Effector memory CD4-positive, alpha-beta T cell (primary cell): ENCODE measurements around the gene PTH2R.
"Not testable (repeated sequence)": the region's sequence is repeated elsewhere in the genome, so short reads cannot be mapped to it uniquely, and the experiment has no call there.

Source experiments
- DNase-seq, 3 donors: peaks; one replicate each; pipeline ENCODE4 v3.0.0-alpha.2; 2020
- H3K27ac ChIP-seq: 2 replicates; pipeline ENCODE4 v1.7.0; 2013; ENCODE audit warnings: mild to moderate bottlenecking, low read length, moderate library complexity; ENCODE audit not compliant: insufficient read depth, poor library complexity, severe bottlenecking
- H3K27me3 ChIP-seq: replicated peaks from 2 replicates; pipeline ENCODE4 v1.7.0; 2013; ENCODE audit warnings: mild to moderate bottlenecking, low read length; ENCODE audit not compliant: insufficient read depth, control insufficient read depth, poor library complexity, severe bottlenecking
- H3K36me3 ChIP-seq: 2 replicates; pipeline ENCODE4 v1.7.0; 2013; ENCODE audit warnings: mild to moderate bottlenecking, low read length, moderate library complexity; ENCODE audit not compliant: control insufficient read depth, insufficient read depth
- H3K4me1 ChIP-seq: 2 replicates; pipeline ENCODE4 v1.7.0; 2013; ENCODE audit warnings: low read length, mild to moderate bottlenecking; ENCODE audit not compliant: control insufficient read depth, insufficient read depth, poor library complexity, severe bottlenecking
- H3K4me3 ChIP-seq: 2 replicates; pipeline ENCODE4 v1.7.0; 2013; ENCODE audit warnings: low read length, low read depth, mild to moderate bottlenecking; ENCODE audit not compliant: insufficient read depth, poor library complexity, severe bottlenecking
- H3K9me3 ChIP-seq: 2 replicates; pipeline ENCODE4 v1.7.0; 2013; ENCODE audit warnings: mild to moderate bottlenecking, low read length, moderate library complexity; ENCODE audit not compliant: control insufficient read depth

Gene PTH2R

DNA sequence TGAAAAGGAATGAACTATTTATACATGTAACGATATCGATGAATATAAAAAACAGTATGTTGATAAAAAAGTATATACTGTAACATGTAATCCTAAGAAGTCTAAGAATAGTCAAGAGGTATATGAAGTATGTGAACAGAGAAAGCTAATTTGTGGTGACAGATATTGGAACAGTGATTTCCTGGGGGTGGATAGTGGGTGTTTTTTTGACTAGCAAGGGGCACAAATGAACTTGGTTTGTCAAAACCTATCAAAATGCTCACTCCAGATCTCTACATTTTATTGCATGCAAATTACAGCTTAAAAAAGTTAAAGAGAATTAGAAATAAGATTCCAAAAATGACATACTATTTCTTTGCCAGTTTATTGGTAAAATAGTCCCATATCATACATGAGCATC, 35.4 kb downstream of the PTH2R start:
- H3K4me1 ChIP-seq, result no peaks in the 10 kb centered on the region
- no peaks in the 10 kb centered on the region for H3K9me3 ChIP-seq
- H3K4me3 ChIP-seq, result no peak overlapping the region
- no peak for DNase-seq
- no peaks in the 10 kb centered on the region for H3K27me3 ChIP-seq
- H3K27ac ChIP-seq, result no peak overlapping the region
- no peaks in the 10 kb centered on the region for H3K36me3 ChIP-seq

DNA sequence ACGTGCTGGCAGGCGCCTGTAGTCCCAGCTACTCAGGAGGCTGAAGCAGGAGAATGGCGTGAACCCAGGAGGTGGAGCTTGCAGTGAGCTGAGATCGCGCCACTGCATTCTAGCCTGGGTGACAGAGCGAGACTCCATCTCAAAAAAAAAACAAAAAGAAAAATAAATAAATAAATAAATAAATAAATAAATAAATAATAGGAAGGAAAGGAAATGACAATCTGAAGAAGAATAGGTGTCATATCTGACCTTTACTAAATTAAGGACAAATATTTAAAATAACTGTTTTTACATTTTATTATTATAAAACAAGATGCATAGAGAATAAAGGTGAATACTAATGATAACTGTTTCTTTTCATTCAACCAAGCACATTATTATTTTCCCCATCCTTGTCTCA, 40.9 kb downstream of the PTH2R start:
- H3K27me3 ChIP-seq, DNase-seq, H3K27ac ChIP-seq, H3K36me3 ChIP-seq, H3K4me3 ChIP-seq, H3K9me3 ChIP-seq, H3K4me1 ChIP-seq: not testable (repeated sequence)

DNA sequence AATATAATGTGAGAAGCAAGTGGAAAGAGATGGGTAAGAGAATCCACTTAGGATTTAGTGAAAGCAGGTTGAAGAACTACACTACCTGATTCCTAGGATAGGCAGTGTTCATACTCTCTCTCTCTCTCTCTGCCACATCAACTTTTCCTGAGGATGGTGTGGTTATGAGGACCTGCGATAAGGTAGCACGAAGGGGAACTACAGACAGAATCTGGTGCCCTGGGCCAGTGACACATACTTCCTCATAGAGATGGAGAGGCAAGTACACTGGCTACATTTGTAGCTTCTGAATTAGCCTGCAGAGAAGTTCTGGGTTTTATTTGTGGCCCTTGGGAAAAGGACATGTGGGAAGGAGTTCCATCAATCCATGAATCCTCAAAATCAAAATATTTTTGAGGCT, 44.5 kb downstream of the PTH2R start:
- no peaks in the 10 kb centered on the region for H3K27me3 ChIP-seq
- no peak for DNase-seq
- no peaks in the 10 kb centered on the region for H3K9me3 ChIP-seq
- no peak overlapping the region for H3K4me3 ChIP-seq
- H3K4me1 ChIP-seq, result no peaks in the 10 kb centered on the region
- no peaks in the 10 kb centered on the region for H3K36me3 ChIP-seq
- H3K27ac ChIP-seq, result no peak overlapping the region

DNA sequence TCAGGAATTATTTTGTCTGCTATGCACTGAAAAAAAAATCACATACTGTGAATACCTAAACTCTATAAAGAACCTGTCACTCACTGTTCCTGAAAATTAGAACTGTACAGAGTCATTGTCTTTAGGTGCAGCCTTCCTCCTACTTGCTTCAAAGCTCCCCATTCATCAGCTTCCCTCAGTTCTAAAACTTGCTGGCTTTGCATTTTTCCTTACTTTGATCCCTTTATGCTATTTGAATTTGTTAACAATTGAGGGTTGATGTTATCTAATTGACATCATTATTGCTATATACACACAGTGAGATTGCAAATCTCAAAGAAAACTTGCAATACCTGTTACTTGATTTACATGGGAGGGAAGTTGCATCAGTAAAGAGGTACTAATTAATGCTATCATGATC, 48.3 kb downstream of the PTH2R start:
- H3K4me1 ChIP-seq, result no peaks in the 10 kb centered on the region
- H3K27me3 ChIP-seq, result no peaks in the 10 kb centered on the region
- no peaks in the 10 kb centered on the region for H3K36me3 ChIP-seq
- DNase-seq, result no peak
- H3K4me3 ChIP-seq, result no peak overlapping the region
- no peaks in the 10 kb centered on the region for H3K9me3 ChIP-seq
- no peak overlapping the region for H3K27ac ChIP-seq

DNA sequence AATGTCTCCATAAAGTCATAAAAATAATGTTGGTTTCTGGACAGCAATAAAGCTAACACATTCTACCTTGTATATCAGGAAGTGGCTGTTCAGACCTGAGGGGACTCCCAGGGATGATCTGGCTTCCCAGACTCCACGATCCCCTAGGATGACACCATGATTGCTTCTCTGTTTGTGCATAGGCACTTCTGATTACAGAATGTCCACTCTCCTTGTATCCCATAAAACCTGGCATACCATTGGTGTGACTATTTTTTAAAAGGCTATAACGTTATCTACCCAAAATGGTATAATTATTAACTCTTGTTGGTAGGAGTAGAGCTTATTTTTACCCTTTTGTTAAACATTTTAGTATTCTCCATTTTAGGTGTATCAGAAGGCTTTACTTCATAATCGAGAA, 57.1 kb downstream of the PTH2R start:
- H3K36me3 ChIP-seq, result no peaks in the 10 kb centered on the region
- DNase-seq, result no peak
- no peak overlapping the region for H3K4me3 ChIP-seq

DNA sequence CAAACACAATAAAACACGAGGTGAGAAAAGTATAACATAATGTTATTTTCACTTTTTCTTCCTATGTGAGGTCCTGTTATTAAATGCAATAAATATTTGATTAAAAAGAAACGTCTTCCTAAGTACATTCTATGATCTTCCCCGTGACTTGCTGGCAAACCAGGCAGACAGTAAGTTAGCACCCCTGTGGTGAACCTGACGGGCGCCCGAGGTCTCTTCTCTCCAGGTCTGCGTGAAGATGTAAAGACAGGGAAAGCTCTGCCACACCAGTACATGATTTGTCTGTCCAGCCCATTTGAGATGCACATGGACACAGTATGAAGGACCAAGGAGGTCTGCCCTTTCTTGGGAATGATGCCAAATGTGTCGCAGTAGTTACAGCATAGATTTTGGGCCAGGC, 57.6 kb downstream of the PTH2R start:
- H3K4me1 ChIP-seq, result no peaks in the 10 kb centered on the region
- no peak overlapping the region for H3K4me3 ChIP-seq
- no peaks in the 10 kb centered on the region for H3K9me3 ChIP-seq
- H3K27me3 ChIP-seq, result no peaks in the 10 kb centered on the region
- no peak for DNase-seq
- H3K36me3 ChIP-seq, result no peaks in the 10 kb centered on the region
- H3K27ac ChIP-seq, result no peak overlapping the region

More for the DNA sequence above, 57.1 kb downstream of the PTH2R start:
- Histone ChIP-seq H3K27me3 (no peaks in the 10 kb centered on the region), H3K4me1 (no peaks in the 10 kb centered on the region), H3K27ac (no peak overlapping the region), H3K9me3 (no peaks in the 10 kb centered on the region)

DNA sequence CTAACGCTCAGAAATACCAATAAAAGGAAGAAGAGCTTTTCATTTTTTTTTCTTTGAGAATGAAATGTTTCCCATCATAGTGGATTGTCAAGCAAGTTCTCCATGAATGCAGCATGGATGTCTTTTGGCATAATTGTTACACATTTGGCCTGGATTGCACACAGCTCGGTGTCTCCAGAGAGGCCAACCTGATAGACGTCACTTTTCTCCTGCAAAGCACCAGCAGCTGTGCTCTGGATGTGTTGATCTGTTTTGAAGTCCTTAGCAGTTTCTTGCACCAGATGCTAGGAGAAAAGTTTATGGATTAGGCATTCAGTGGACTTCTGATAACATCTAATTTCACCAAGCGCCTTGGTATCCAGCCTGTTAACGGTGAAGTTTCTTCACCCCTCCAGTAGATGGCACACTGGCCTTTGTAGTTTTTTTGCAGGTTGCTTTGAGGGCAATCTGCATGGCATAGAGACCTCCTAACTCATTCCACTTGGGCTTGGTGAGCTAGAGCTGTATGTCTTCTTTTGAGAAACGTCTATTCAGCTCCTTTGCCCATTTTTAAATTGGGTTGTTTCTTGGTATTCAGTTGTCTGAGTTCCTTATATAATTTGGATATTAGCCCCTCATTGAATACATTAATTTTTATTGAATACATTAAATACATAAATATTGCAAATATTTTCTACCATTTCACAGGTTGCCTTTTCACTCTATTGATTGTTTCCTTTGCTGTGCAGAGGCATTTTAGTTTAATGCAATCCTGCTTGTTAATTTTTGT, 59.7 kb downstream of the PTH2R start:
- no peak overlapping the region for H3K4me3 ChIP-seq
- H3K4me1 ChIP-seq, result no peaks in the 10 kb centered on the region
- no peak for DNase-seq
- H3K27me3 ChIP-seq, result no peaks in the 10 kb centered on the region
- H3K36me3 ChIP-seq, result no peaks in the 10 kb centered on the region
- no peak overlapping the region for H3K27ac ChIP-seq
- no peaks in the 10 kb centered on the region for H3K9me3 ChIP-seq

DNA sequence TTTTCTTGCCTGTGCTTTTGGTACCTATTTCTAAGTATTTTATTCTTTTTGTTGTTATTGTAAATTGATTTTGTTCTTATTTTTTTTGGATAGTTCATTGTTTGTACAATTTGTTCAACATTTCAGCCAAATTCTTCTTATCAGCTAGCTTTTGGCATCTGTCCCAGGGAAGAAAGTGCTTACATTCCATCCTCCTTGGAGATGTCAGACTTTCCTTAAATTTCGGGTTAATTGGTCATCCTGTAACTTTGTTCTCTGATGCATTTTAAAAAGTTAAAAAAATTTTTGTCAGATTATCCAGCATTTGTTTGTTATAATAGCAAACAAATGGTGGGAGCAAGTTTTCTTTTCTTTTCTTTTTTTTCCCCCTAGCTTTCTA, 60.3 kb downstream of the PTH2R start:
- no peaks in the 10 kb centered on the region for H3K27me3 ChIP-seq
- H3K4me3 ChIP-seq, result no peak overlapping the region
- no peaks in the 10 kb centered on the region for H3K9me3 ChIP-seq
- DNase-seq, result no peak
- no peaks in the 10 kb centered on the region for H3K4me1 ChIP-seq
- no peak overlapping the region for H3K27ac ChIP-seq
- no peaks in the 10 kb centered on the region for H3K36me3 ChIP-seq

DNA sequence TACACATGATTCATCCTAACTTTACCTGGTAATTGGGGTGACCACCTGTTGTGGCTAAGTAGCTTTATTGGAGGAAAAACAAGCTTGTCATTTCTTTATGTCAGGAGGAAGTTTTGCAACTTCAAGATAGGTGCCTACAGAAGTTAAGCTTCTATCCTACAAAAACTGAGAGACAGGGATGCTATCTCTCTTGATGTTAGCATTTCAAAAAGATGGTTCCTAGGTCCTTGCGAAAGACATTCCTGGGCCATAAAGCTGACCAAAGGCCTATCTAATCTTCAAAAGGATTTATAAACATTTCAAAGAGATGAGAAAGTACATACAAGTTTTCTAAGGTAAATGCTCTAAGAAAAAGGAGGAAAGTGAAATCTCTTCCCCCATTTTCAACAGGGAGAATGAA, 61.0 kb downstream of the PTH2R start:
- no peaks in the 10 kb centered on the region for H3K9me3 ChIP-seq
- H3K4me3 ChIP-seq, result no peak overlapping the region
- H3K36me3 ChIP-seq, result no peaks in the 10 kb centered on the region
- H3K27ac ChIP-seq, result no peak overlapping the region
- no peaks in the 10 kb centered on the region for H3K27me3 ChIP-seq
- no peak for DNase-seq
- H3K4me1 ChIP-seq, result no peaks in the 10 kb centered on the region

DNA sequence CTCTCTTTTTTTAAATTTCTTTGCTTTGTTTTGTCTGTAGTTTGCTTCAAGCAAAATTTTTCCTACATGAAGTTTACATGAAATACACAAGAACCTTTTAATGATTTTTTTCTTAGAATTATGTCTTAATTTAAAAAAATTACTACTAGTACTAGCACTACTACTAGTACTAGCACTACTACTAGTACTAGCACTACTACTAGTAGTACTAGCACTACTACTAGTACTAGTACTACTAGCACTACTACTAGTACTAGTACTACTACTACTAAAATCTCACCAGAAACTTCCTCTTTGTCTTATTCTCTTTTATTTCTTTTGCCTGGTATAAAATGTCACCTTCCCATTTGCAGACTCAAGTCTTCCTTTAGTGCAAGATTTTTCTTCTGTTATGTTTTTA, 71.1 kb downstream of the PTH2R start:
- Histone ChIP-seq H3K9me3 (no peaks in the 10 kb centered on the region), H3K36me3 (no peaks in the 10 kb centered on the region), H3K27ac (no peak overlapping the region), H3K27me3 (no peaks in the 10 kb centered on the region), H3K4me1 (no peaks in the 10 kb centered on the region), H3K4me3 (no peak overlapping the region)
- DNase-seq, result no peak
